DOHH2 (cell line): ENCODE results near the gene SYP.

Source experiments
- H3F3A ChIP-seq: fragments of 200-600 bp; sonication (generic), shearing (Covaris generic); 2 replicates; pipeline ENCODE4 v1.6.0; 2016; ENCODE audit warnings: antibody characterized with exemption, mild to moderate bottlenecking; ENCODE audit not compliant: control insufficient read depth, insufficient read depth
- H3K27ac ChIP-seq: fragments of 200-600 bp; sonication (generic); 2 replicates; pipeline ENCODE4 v1.5.1; 2014; ENCODE audit warnings: low read depth, mild to moderate bottlenecking, low read length, moderate library complexity
- H3K27me3 ChIP-seq: fragments of 200-600 bp; sonication (generic); 2 replicates; pipeline ENCODE4 v1.6.1; 2014; ENCODE audit warnings: mild to moderate bottlenecking, low read length, mixed read lengths; ENCODE audit not compliant: control insufficient read depth
- H3K36me3 ChIP-seq: fragments of 200-600 bp; sonication (generic); 2 replicates; pipeline ENCODE4 v1.6.1; 2014; ENCODE audit warnings: mild to moderate bottlenecking, low read length, moderate library complexity, mixed read lengths; ENCODE audit not compliant: control insufficient read depth
- H3K4me1 ChIP-seq: fragments of 200-600 bp; sonication (generic); 2 replicates; pipeline ENCODE4 v1.6.1; 2014; ENCODE audit warnings: mild to moderate bottlenecking, low read length, mixed read lengths; ENCODE audit not compliant: control insufficient read depth
- H3K4me2 ChIP-seq: fragments of 200-600 bp; sonication (generic); 2 replicates; pipeline ENCODE4 v1.6.0; 2014; ENCODE audit warnings: mild to moderate bottlenecking, low read length, moderate library complexity
- H3K4me3 ChIP-seq: fragments of 200-600 bp; sonication (generic); 2 replicates; pipeline ENCODE4 v1.5.1; 2014; ENCODE audit warnings: mild to moderate bottlenecking, low read length, mixed read lengths
- H3K79me2 ChIP-seq: fragments of 200-600 bp; sonication (generic); 2 replicates; pipeline ENCODE4 v1.6.1; 2014; ENCODE audit warnings: mild to moderate bottlenecking, low read length, mixed read lengths; ENCODE audit not compliant: control insufficient read depth
- H3K9me2 ChIP-seq: fragments of 200-600 bp; sonication (generic); replicated peaks from 2 replicates; pipeline ENCODE4 v1.6.1; 2014; ENCODE audit warnings: mild to moderate bottlenecking, low read length, mixed read lengths; ENCODE audit not compliant: control insufficient read depth
- H3K9me3 ChIP-seq: fragments of 200-600 bp; sonication (generic); 2 replicates; pipeline ENCODE4 v1.6.1; 2014; ENCODE audit warnings: antibody characterized with exemption, low read length, mixed read lengths; ENCODE audit not compliant: control insufficient read depth, insufficient read depth
- H4K20me1 ChIP-seq: fragments of 200-600 bp; sonication (generic); 2 replicates; pipeline ENCODE4 v1.6.0; 2014; ENCODE audit warnings: low read depth, mild to moderate bottlenecking, antibody characterized with exemption, low read length, moderate library complexity; ENCODE audit not compliant: control insufficient read depth, insufficient read depth
- EZH2phosphoT487 ChIP-seq: fragments of 200-600 bp; sonication (generic); IDR thresholded peaks from 2 replicates; pipeline ENCODE4 v1.6.1; 2017; ENCODE audit warnings: borderline replicate concordance, mild to moderate bottlenecking, antibody characterized with exemption, low read length, moderate library complexity, mixed read lengths
- TF ChIP-seq, protein P1 (sequence below): fragments of 200-600 bp; sonication (generic); IDR thresholded peaks from one replicate; pipeline ENCODE4 v1.5.1; 2014; ENCODE audit warnings: antibody characterized with exemption, mild to moderate bottlenecking, low read depth, low read length; ENCODE audit not compliant: poor library complexity, severe bottlenecking

SYP gene

DNA sequence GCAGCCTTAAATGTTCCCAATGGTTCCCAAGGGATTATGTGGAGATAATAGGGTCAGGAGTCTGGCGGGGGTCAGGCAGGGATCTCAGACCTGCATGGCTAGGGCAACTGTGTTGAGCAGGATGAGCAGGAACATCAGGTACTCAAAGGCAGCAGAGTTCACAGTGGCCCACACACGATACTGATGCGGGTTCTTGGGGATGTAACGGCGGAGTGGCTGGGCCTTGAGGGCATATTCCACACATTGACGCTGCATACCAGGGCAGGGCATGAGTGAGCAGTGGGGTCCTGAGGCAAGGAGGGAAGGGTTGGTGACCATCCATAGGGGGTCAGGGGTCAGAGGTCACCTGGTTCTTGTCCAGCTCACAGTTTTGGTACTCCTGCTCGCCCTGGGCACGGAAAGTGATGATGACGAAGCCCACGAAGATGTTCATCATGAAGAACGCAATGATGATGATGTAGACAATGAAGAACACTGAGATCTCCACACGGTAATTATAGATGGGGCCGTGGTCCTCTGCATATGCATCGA lies 15.1 kb upstream of the SYP start:
- Histone ChIP-seq H3K27ac (no peak overlapping the region), H3K9me3 (no peaks in the 10 kb centered on the region), H3K4me2 (no peak overlapping the region), H3K4me1 (no peaks in the 10 kb centered on the region), H3K79me2 (no peaks in the 10 kb centered on the region), H4K20me1 (no peaks in the 10 kb centered on the region), H3F3A (no peaks in the 10 kb centered on the region), H3K4me3 (no peak overlapping the region), H3K36me3 (no peaks in the 10 kb centered on the region), H3K9me2 (no peaks in the 10 kb centered on the region), H3K27me3 (no peaks in the 10 kb centered on the region)
- TF ChIP-seq, protein P1, sequence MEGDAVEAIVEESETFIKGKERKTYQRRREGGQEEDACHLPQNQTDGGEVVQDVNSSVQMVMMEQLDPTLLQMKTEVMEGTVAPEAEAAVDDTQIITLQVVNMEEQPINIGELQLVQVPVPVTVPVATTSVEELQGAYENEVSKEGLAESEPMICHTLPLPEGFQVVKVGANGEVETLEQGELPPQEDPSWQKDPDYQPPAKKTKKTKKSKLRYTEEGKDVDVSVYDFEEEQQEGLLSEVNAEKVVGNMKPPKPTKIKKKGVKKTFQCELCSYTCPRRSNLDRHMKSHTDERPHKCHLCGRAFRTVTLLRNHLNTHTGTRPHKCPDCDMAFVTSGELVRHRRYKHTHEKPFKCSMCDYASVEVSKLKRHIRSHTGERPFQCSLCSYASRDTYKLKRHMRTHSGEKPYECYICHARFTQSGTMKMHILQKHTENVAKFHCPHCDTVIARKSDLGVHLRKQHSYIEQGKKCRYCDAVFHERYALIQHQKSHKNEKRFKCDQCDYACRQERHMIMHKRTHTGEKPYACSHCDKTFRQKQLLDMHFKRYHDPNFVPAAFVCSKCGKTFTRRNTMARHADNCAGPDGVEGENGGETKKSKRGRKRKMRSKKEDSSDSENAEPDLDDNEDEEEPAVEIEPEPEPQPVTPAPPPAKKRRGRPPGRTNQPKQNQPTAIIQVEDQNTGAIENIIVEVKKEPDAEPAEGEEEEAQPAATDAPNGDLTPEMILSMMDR = no peak
- TF ChIP-seq EZH2phosphoT487 = no peak

DNA sequence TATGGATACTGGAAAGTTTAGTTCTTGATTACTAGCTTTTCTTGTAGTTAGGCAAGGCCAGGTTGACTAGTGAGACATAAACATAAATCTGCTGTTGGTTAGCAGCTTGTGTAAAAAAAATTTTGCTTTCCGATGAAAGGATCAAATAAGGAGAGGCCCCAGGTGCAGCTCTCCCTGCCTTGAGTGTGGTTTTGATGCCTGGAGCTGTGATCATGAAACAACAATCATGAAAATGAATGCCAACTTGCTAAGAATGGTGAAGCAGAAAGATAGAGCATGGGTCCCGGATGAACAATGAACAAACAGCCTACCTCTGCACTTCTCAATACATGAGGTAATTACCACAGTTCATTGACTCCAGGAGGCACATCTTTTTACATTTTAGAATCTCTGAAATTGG lies 14.4 kb upstream of the SYP start:
- Histone ChIP-seq H3K4me1 (no peaks in the 10 kb centered on the region), H3K27me3 (no peaks in the 10 kb centered on the region), H3K79me2 (no peaks in the 10 kb centered on the region), H3K27ac (no peak overlapping the region), H3K36me3 (no peaks in the 10 kb centered on the region), H3K4me3 (no peak overlapping the region), H4K20me1 (no peaks in the 10 kb centered on the region), H3K9me2 (no peaks in the 10 kb centered on the region), H3K9me3 (no peaks in the 10 kb centered on the region), H3K4me2 (no peak overlapping the region), H3F3A (no peaks in the 10 kb centered on the region)
- TF ChIP-seq EZH2phosphoT487 = no peak
- TF ChIP-seq, protein P1 = no peak

DNA sequence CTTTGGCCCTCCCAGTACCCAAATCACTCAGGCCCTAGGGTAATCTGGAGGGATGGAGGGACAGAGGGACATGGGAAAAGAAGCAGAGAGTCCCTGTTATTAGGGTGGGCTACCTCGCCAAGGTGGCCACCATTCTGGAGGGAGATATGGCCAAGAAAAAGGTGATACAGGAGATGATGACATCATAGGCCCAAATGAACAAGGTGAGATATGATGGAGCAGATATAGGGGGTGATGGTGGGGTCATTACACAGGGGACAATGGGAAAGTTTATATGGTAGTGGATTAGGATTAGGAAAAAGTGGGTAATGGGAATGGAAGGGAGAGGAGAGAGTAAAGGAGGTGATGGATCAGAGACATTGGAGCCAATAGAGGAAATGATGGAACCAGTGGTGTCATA lies 12.9 kb upstream of the SYP start:
- no peaks in the 10 kb centered on the region for H3K9me2 ChIP-seq
- no peaks in the 10 kb centered on the region for H3K9me3 ChIP-seq
- H3K4me3 ChIP-seq = no peak overlapping the region
- no peaks in the 10 kb centered on the region for H3K79me2 ChIP-seq
- H3K36me3 ChIP-seq = no peaks in the 10 kb centered on the region
- no peaks in the 10 kb centered on the region for H4K20me1 ChIP-seq
- no peaks in the 10 kb centered on the region for H3K27me3 ChIP-seq
- no peak overlapping the region for H3K27ac ChIP-seq
- no peak for TF ChIP-seq EZH2phosphoT487
- TF ChIP-seq, protein P1 = no peak
- H3K4me2 ChIP-seq = no peak overlapping the region
- no peaks in the 10 kb centered on the region for H3K4me1 ChIP-seq
- H3F3A ChIP-seq = no peaks in the 10 kb centered on the region

DNA sequence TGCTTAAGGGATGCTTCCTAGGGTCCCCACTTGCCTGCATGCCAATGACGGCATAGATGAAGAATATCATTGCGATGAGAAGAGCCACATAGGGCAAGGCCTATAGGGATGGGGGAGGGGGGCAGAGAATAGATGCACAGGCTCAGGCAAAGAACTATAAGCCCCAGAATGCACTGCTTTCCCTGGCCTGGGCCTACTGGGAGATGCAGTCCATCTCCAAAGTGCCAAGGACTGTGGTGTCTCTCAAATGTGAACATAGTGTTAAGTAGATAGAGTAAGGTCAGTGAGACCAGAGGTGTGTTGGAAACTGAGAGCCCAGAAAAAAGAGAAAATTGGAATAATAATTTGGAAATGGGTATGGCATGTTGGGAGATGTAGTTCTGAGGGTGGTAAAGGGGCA lies 12.2 kb upstream of the SYP start:
- Histone ChIP-seq H4K20me1 (no peaks in the 10 kb centered on the region), H3K27ac (no peak overlapping the region), H3K4me2 (no peak overlapping the region), H3K4me3 (no peak overlapping the region), H3K9me2 (no peaks in the 10 kb centered on the region), H3F3A (no peaks in the 10 kb centered on the region), H3K79me2 (no peaks in the 10 kb centered on the region), H3K4me1 (no peaks in the 10 kb centered on the region), H3K9me3 (no peaks in the 10 kb centered on the region), H3K27me3 (no peaks in the 10 kb centered on the region), H3K36me3 (no peaks in the 10 kb centered on the region)
- TF ChIP-seq, protein P1 = no peak
- TF ChIP-seq EZH2phosphoT487 = no peak
